CD4-positive, alpha-beta T cell treated with Interleukin-21 for 1 hour (primary cell): ENCODE data around the gene HTR1A.

Experiments used
- DNase-seq: peaks from one replicate; pipeline ENCODE4 v3.0.0-alpha.2; 2020

The HTR1A gene

GRCh38 chr5:63962279-63962678, at the start of gene HTR1A:
Gene HTR1A (minus strand): TSS chr5:63962445. CDS start chr5:63961719, 726 bp downstream.
- DNase-seq, result no peak

GRCh38 chr5:64003966-64004365, 41.7 kb upstream of the HTR1A start:
- DNase-seq, result no peak

GRCh38 chr5:64000096-64000495, 37.9 kb upstream of the HTR1A start:
- no peak for DNase-seq

GRCh38 chr5:63987053-63987452, 24.8 kb upstream of the HTR1A start:
- DNase-seq, result no peak

GRCh38 chr5:63981864-63982263, 19.6 kb upstream of the HTR1A start:
- no peak for DNase-seq

GRCh38 chr5:63963926-63964325, 1.7 kb upstream of the HTR1A start:
- DNase-seq, result no peak

GRCh38 chr5:63963080-63963735, 963 bp upstream of the HTR1A start:
- no peak for DNase-seq

- no peak for DNase-seq
Measured at GRCh38 chr5:63961598-63962161, 565 bp downstream of the HTR1A start.

- no peak for DNase-seq
Measured at GRCh38 chr5:63961125-63961597, 1.1 kb downstream of the HTR1A start.

- DNase-seq, result no peak
Measured at GRCh38 chr5:63960646-63961045, 1.6 kb downstream of the HTR1A start.

- DNase-seq, result no peak
Measured at GRCh38 chr5:63959177-63959982, 2.9 kb downstream of the HTR1A start.

- no peak for DNase-seq
Measured at GRCh38 chr5:63958654-63959053, 3.6 kb downstream of the HTR1A start.

- no peak for DNase-seq
Measured at GRCh38 chr5:63957617-63958016, 4.6 kb downstream of the HTR1A start.

- no peak for DNase-seq
Measured at GRCh38 chr5:63953217-63953616, 9.0 kb downstream of the HTR1A start.

GRCh38 chr5:63935103-63935502, 27.1 kb downstream of the HTR1A start:
- DNase-seq, result no peak

GRCh38 chr5:63931836-63932235, 30.4 kb downstream of the HTR1A start:
- DNase-seq, result no peak

- no peak for DNase-seq
Measured at GRCh38 chr5:63928451-63928850, 33.8 kb downstream of the HTR1A start.

- DNase-seq, result no peak
Measured at GRCh38 chr5:63923914-63924313, 38.3 kb downstream of the HTR1A start.

- DNase-seq, result no peak
Measured at GRCh38 chr5:63919763-63920478, 42.3 kb downstream of the HTR1A start.

GRCh38 chr5:63916786-63917185, 45.5 kb downstream of the HTR1A start:
- no peak for DNase-seq

GRCh38 chr5:63911871-63912270, 50.4 kb downstream of the HTR1A start:
- no peak for DNase-seq
